Stimulated activated CD8-positive, alpha-beta memory T cell treated with anti-CD3 and anti-CD28 coated beads, Interleukin-12 subunit alpha, Interleukin-12 subunit beta, amount 100 ng/mL, for 24 hours (primary cell): ENCODE data around the gene BNIP5.

Source experiments
- DNase-seq: peaks from one replicate; pipeline ENCODE4 v3.0.0-alpha.2; 2020; ENCODE audit errors: extremely low read depth

The BNIP5 gene, protein sequence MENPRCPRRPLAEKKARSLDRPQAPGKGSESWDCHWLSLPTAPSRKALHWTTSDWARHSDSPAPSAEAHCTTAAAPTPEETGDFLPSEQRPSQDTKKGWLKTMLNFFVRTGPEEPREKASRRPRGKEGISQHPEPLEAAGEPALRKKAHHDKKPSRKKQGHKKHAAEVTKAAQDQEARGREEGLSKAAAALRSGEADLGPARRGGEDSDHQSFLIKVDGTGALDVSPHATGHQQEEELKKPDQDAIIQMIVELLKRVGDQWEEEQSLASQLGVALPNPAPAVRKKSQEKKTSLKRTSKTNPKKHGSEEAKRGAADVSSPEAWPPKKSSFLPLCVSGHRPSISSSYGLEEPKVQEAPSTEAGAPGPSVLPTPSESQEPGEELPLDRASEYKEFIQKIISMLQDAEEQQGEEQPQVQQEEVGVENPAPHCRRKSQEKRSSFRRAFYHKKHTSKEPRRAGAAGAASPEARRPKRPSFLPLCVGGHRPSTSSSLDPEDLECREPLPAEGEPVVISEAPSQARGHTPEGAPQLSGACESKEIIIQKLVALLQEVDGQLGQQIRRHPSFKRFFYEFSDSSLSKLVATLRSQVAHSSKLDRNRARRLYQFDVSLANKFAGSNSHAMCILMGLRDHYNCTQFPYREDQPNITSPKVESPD

DNA sequence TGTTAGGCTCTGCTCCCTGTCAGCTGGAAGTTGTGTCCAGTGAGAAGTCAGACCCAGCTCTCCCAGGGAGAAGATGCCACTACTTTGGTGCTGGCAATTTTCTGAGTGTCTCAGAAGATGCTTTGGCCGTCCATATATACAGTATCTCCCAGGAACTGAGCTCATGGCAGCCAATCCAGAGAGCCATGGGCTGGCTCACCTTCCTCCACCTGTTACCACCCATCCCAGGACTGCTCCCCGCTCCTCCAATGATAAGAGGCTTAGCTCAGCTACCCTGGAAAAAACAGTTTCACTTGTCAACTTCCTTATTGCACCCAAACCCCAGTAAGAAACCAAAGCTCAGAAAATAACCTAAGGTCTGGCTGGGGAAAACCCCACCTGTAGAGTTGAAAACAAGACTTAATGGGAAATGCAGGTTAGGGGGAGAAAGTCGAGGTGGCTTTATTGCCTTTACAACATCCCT lies at the start of gene BNIP5:
Gene BNIP5, minus strand, starts transcription at position 110 of the 463 bp plus-strand sequence. CDS start 6,198 bp downstream, outside the sequence.
- DNase-seq: no peak

DNA sequence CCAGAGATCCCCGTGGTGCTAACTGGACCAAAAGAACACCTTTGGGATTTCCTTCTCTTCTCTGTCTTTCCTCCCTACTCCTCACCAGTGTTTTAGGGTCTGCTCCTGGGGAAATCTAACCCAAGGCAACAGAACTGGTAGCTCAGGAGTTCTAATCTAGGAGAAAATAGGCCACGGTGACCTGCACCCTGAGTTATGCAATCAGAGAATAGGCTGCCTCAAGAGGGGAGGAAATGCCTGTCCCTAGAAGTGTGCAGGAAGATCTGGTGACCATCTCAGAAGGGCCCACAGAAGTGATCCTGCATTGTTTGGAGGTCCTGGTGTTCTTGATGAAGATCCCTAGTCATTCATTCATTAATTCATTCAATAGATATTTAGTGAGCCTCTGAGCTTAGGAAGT lies 47.4 kb upstream of the BNIP5 start:
- no peak for DNase-seq

- DNase-seq: no peak
These were observed 46.9 kb upstream of the BNIP5 start for GRCh38 chr6:36383606-36384005.

DNA sequence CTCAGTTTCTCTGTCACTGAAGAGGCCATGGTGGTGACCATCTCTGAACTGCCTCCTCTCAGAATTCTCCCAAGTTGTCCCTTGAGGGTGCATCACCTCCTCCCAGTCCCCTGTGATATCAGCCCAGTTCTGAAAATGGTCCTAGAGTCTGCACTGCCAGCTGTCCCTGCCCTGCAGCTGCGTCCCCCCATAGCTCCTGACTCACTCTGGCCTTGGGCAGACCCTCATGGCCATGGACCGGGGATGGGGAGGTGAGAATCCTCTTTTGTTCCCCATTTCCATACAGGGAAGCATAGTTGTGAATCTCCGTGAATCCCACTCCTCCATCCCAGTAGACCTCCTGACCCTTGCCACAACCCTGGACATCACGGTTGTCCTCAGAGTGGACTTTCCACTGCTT lies 46.3 kb upstream of the BNIP5 start:
- no peak for DNase-seq

DNA sequence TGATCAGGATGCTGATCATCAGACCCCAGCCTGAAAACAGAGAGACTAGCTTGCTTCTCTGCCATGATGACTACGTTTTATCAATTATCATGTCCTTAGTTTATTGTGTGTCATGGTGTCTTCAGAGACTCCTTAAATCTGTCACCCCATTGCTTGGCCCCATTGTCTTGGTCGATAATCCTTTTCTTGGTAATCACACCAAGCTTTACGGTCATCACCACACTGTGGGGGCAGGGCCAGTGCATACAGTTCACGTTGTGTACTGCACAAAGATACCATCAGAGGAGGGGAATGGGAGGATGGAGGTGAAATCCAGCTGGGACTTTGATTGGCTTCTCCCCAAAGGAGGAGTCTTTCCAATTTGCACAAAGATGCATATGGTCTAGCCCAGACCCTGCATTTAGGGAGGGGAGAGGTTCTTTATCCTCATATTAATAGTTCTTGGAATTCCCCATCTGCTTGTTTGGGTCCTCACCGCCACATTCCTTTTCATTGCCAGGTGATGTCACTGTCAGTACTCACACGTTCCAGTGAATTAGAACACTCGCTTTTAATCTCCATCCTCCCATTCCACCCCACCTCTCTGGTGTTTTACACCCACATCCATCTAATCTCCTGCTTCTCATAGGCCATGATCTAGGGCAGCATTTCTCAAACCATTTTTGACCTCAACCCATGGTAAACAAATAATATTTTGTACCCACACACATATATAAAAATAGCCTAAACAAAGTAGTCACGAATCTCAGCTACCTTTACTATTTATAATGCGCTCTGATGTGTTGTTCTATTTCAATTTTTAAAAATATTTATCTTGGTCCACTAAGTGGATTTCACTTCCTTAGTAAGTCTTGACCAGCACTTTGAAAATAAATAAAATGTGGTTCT lies 45.1 kb upstream of the BNIP5 start:
- DNase-seq: no peak

DNA sequence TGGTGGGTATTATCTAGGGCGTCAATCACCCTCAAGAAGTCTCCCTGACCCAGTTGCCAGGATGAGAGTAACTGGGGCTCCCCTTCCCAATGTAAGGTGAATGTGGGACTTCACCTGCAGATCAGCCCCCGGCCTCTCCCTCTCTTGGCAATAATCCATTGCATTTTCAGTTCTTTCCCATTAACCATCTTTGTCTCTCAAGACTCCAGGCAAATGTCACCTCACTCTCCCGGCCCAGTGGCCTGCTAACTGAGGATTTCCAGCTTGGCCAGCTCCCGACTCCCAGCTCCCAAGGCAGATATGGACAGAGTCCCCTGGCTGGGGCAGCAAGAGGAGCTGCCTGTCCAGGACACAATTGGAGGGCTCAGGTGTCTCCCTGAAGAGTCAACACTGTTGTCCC lies 43.5 kb upstream of the BNIP5 start:
- DNase-seq: no peak

DNA sequence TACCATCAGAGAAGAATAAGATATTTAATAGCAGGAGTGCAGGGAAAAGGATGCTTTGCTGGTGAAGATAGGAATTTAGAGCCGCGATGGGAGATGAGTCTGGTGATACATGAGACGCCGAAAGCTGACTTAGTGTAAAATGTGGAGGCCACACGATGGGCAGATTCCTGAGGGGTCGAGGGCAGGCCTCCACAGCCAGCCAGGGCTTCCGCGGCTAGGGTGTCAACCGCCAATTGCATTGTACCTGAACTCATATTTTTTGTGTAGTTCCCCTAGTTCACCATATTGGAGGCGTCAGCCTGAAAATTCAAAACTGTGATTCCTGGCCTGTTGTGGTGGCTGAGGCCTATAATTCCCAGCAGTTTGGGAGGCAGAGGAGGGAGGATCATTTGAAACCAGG lies 42.2 kb upstream of the BNIP5 start:
- no peak for DNase-seq

GRCh38 chr6:36378243-36378920 lies 41.7 kb upstream of the BNIP5 start:
- no peak for DNase-seq

GRCh38 chr6:36377594-36377993 lies 40.9 kb upstream of the BNIP5 start:
- DNase-seq: no peak

DNA sequence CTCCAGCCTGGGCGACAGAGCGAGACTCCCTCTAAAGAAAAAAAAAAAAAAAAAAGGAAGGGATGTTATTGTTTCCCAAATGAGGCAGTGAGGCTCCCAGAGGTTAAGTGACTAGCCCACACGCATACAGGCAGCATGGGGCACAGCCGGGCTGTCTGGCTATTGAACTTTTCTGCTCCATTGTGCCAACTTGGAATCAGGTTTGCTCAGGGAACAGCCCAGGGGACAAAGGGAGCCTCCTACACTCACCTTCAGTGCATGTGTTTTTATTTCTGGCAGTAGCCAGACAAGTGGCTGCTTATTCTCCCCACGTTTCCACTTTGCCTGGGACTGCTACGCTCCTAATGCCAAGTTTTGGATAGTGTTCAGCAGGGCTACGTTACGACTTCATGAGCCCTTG lies 40.1 kb upstream of the BNIP5 start:
- no peak for DNase-seq

GRCh38 chr6:36376183-36376582 lies 39.5 kb upstream of the BNIP5 start:
- no peak for DNase-seq

DNA sequence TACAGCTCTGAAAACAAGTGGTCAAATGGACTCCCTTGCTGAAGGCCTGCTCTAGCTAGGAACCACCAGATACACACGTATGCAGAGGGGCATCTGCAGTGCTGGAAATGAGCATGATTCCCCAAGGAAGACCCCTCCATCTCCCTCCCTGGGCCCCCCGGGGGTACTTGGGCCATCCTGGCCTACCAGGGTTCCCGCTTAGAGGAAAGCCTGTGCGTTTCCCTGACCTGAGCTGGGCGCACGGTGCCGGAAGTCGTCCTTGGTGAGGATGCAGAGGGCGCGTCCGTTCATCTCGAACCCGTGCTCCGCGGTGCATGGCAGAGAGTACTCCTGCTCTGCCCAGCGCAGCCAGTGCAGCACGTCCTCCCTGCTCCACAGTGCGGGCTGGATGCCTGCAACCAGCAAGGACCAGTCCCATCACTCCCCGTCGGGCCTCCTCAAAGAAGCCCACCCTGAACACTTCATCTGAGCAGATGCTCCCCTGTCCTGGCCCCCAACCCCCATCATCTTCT lies 39.0 kb upstream of the BNIP5 start:
- no peak for DNase-seq

GRCh38 chr6:36374972-36375371 lies 38.3 kb upstream of the BNIP5 start:
- DNase-seq: no peak

GRCh38 chr6:36374194-36374593 lies 37.5 kb upstream of the BNIP5 start:
- no peak for DNase-seq

- no peak for DNase-seq
These were observed 36.8 kb upstream of the BNIP5 start for GRCh38 chr6:36373368-36374019.

- DNase-seq: no peak
These were observed 35.4 kb upstream of the BNIP5 start for GRCh38 chr6:36372088-36372487.

DNA sequence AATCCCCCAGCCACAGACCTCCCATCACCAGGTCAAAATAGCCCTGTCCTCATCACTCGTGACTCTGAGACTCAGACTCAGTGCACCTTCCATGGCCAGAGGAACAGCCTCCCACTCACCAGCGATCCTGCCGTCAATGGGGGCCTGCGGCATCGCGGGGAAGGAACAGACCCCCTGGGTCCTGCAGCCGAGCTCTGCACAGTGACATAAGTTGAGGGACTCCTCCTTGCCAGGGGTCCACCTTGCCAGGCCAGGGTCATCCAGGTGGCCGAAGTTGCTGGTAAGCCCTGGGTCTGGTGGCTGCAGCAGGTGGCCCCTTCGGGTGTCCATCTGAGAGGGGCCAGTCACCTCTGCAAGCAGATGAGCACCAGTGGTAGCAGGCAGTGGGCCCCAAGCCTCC lies 34.5 kb upstream of the BNIP5 start:
- DNase-seq: no peak

- DNase-seq: no peak
These were observed 34.0 kb upstream of the BNIP5 start for GRCh38 chr6:36370638-36371037.

- DNase-seq: no peak
These were observed 32.5 kb upstream of the BNIP5 start for GRCh38 chr6:36368921-36369865.

DNA sequence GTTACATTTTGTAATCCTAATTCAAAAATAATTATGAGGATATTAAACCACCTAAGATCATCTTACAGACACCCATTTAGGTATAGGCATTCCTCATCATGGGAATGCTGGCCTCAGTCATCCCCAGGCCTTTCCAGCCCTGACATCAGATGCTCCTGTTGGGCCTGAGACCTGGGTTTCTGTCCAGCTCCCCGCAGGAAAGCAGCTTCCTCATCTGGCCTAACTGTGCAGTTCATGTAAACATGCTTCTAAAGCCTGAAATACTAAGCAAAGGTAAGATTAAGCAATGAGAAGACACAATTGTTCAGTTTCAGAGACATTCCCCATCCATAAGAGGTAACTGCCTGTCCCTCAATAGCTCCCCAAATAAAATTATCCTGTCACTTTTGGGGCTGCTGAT lies 31.7 kb upstream of the BNIP5 start:
- DNase-seq: no peak
